Progenitor cell of endocrine pancreas (in vitro differentiated cells): ENCODE measurements around the gene RPS24. TPM values are rescaled to one million over a fixed set of nuclear protein-coding genes. Genes with fewer than 3 reads are reported as not detected.

Experiments used
- DNase-seq: peaks from one replicate; pipeline ENCODE4 v3.0.0; 2021; ENCODE audit warnings: low spot score; ENCODE audit not compliant: unreplicated experiment
- H3K27ac Mint-ChIP-seq: 2 replicates; pipeline ENCODE4 v1.8.0; 2021; ENCODE audit warnings: mild to moderate bottlenecking, moderate library complexity, mixed read lengths
- H3K27me3 Mint-ChIP-seq: 2 replicates; pipeline ENCODE4 v1.8.0; 2021; ENCODE audit warnings: mixed read lengths
- H3K36me3 Mint-ChIP-seq: 2 replicates; pipeline ENCODE4 v1.8.0; 2022; ENCODE audit warnings: mixed read lengths; ENCODE audit not compliant: insufficient read depth
- H3K4me1 Mint-ChIP-seq: 2 replicates; pipeline ENCODE4 v1.8.0; 2021; ENCODE audit warnings: low read depth, mixed read lengths
- H3K4me3 Mint-ChIP-seq: 2 replicates; pipeline ENCODE4 v1.8.0; 2021; ENCODE audit warnings: low read depth, mild to moderate bottlenecking, moderate library complexity, mixed read lengths
- H3K9me3 Mint-ChIP-seq: 2 replicates; pipeline ENCODE4 v1.8.0; 2021; ENCODE audit warnings: low read depth, mixed read lengths
- total RNA-seq: library from RNA; stranded (reverse); gene quantifications from 2 replicates; pipeline ENCODE4 v1.2.1, GENCODE V29; 2021
- TF ChIP-seq, protein P1 (sequence below): fragments of 200-600 bp; sonication (generic); IDR thresholded peaks from one replicate; pipeline ENCODE4 v1.5.0; 2021; ENCODE audit warnings: antibody characterized with exemption, mild to moderate bottlenecking; ENCODE audit not compliant: unreplicated experiment

RPS24 gene
- total RNA-seq, 1 donor from 2014 or later: 1,431 TPM

DNA sequence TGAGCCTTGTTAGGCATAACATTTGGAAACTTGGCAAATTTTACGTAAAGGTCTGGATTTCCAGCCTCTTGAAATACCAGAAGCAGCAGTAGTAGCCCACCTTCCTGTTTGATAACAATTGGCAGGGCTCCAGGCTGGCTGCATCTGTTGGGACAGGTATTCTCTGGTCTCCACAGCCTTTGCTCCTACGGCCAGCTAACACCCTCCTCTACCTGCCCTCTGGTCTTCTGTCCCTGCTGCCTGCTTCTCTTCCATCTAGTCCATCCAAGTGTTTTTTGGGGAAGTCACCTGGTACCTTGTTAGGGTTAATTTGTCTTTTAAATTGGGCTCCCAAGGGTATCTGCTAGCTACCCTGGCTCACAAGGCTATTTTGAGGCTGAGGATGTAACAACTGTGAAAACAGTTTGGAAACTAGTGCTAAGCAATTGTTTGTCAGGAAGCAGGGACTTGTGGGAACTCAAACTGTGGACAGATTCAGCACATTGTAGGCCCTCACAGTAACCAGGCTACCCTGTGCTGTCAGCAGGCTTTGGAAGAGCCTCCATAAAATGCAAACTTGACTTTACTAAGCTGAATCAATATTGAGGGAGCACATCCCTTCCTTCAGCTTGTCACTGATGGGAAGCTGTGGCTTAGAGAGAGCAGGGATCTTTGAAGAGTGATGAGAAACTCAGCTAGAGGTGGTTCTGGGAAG lies 8.5 kb downstream of the RPS24 start:
- Mint-ChIP-seq H3K36me3 (peaks cover 22% of the 10 kb centered on the region), H3K9me3 (no peaks in the 10 kb centered on the region), H3K4me1 (peaks cover 9% of the 10 kb centered on the region), H3K4me3 (no peak overlapping the region), H3K27ac (peak overlapping the region; percentile 51), H3K27me3 (no peaks in the 10 kb centered on the region)
- DNase-seq: no peak
- TF ChIP-seq, protein P1, sequence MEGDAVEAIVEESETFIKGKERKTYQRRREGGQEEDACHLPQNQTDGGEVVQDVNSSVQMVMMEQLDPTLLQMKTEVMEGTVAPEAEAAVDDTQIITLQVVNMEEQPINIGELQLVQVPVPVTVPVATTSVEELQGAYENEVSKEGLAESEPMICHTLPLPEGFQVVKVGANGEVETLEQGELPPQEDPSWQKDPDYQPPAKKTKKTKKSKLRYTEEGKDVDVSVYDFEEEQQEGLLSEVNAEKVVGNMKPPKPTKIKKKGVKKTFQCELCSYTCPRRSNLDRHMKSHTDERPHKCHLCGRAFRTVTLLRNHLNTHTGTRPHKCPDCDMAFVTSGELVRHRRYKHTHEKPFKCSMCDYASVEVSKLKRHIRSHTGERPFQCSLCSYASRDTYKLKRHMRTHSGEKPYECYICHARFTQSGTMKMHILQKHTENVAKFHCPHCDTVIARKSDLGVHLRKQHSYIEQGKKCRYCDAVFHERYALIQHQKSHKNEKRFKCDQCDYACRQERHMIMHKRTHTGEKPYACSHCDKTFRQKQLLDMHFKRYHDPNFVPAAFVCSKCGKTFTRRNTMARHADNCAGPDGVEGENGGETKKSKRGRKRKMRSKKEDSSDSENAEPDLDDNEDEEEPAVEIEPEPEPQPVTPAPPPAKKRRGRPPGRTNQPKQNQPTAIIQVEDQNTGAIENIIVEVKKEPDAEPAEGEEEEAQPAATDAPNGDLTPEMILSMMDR: no peak

DNA sequence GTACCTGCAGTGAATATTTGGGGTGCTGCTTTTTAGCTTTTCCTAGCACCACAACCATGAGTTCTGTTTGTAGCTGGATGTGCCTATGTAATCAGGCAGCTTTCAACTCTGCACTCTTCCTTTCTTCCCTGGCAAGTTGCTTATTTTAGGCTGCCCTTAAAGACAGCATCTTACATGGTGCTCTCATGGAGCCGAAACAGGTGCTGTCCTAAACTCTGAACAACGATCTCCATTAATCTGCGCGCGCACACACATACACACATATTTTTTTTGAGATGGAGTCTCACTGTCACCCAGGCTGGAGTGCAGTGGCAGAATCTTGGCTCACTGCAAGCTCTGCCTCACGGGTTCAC lies 9.1 kb downstream of the RPS24 start:
- TF ChIP-seq, protein P1: no peak
- DNase-seq: no peak
- H3K27me3 Mint-ChIP-seq: no peaks in the 10 kb centered on the region
- no peaks in the 10 kb centered on the region for H3K9me3 Mint-ChIP-seq
- H3K36me3 Mint-ChIP-seq: peaks cover 20% of the 10 kb centered on the region
- H3K4me3 Mint-ChIP-seq: no peak overlapping the region
- H3K4me1 Mint-ChIP-seq: peaks cover 12% of the 10 kb centered on the region
- no peak overlapping the region for H3K27ac Mint-ChIP-seq

DNA sequence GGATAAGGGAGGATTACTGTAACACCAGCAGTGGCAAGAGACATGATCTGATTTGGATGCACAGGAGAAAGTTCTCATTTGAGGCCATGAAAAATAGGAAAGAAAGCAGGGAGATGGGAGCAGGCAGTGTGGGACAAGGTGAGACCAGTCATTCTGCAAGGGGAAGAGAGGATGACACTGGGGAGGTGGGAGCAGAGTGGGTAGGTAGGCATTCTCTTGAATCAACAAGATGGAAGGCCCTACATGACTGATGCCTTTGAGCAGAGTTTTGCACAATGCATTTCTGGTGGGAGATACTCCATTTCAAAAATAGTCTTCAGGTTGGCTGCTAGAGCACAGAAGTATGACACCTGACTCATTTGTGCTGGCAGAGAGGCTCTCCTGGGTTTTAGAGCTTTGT lies 10.5 kb downstream of the RPS24 start:
- peaks cover 16% of the 10 kb centered on the region for H3K36me3 Mint-ChIP-seq
- H3K27me3 Mint-ChIP-seq: no peaks in the 10 kb centered on the region
- no peak overlapping the region for H3K27ac Mint-ChIP-seq
- H3K9me3 Mint-ChIP-seq: no peaks in the 10 kb centered on the region
- H3K4me3 Mint-ChIP-seq: no peak overlapping the region
- TF ChIP-seq, protein P1: no peak
- DNase-seq: no peak
- H3K4me1 Mint-ChIP-seq: peaks cover 6% of the 10 kb centered on the region

DNA sequence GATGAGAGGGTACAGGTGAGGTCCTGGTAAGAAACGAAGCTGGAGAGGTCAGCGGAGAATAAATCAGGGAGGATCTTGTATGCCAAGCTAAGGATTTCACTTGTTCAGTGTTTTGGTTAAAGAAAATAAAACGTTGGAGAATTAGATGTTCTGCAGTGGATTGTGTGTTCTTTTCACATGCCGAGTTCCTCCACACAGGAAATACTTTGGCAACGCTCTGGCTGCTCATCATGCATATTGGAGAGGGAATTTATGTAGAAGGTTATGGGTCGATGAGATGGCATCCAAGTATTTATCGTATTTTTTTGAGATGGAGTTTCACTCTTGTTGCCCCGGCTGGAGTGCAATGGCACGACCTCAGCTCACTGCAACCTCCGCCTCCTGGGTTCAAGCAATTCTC lies 11.0 kb downstream of the RPS24 start:
- no peaks in the 10 kb centered on the region for H3K9me3 Mint-ChIP-seq
- TF ChIP-seq, protein P1: no peak
- DNase-seq: no peak
- no peak overlapping the region for H3K27ac Mint-ChIP-seq
- H3K36me3 Mint-ChIP-seq: peaks cover 13% of the 10 kb centered on the region
- H3K4me1 Mint-ChIP-seq: peaks cover 5% of the 10 kb centered on the region
- H3K4me3 Mint-ChIP-seq: no peak overlapping the region
- H3K27me3 Mint-ChIP-seq: no peaks in the 10 kb centered on the region

DNA sequence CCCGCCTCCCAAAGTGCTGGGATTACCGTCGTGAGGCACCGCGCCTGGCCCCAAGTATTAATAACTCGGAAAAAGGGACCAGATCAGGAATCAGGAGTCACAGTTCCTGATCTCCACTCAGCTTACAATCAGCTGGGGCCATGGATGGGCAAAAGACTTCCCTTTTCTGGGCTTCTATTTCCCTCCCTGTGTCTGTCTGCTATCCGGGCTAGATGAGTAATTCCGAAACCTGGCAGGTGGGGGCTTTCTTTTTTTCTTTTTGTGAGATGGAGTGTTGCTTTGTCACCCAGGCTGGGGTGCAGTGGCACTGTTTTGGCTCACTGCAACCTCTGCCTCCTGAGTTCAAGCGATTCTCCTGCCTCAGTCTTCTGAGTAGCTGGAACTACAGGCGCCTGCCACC lies 11.6 kb downstream of the RPS24 start:
- peaks cover 4% of the 10 kb centered on the region for H3K4me1 Mint-ChIP-seq
- peaks cover 12% of the 10 kb centered on the region for H3K36me3 Mint-ChIP-seq
- H3K27ac Mint-ChIP-seq: no peak overlapping the region
- no peaks in the 10 kb centered on the region for H3K27me3 Mint-ChIP-seq
- TF ChIP-seq, protein P1: no peak
- no peak overlapping the region for H3K4me3 Mint-ChIP-seq
- no peaks in the 10 kb centered on the region for H3K9me3 Mint-ChIP-seq
- no peak for DNase-seq
